Inferior parietal cortex (tissue), 1 donor: ENCODE data around the gene CRLF1.

ENCODE experiments used
- DNase-seq: peaks from one replicate; pipeline ENCODE4 v3.0.0-alpha.2; 2016; ENCODE audit errors: extremely low spot score

The CRLF1 gene

DNA sequence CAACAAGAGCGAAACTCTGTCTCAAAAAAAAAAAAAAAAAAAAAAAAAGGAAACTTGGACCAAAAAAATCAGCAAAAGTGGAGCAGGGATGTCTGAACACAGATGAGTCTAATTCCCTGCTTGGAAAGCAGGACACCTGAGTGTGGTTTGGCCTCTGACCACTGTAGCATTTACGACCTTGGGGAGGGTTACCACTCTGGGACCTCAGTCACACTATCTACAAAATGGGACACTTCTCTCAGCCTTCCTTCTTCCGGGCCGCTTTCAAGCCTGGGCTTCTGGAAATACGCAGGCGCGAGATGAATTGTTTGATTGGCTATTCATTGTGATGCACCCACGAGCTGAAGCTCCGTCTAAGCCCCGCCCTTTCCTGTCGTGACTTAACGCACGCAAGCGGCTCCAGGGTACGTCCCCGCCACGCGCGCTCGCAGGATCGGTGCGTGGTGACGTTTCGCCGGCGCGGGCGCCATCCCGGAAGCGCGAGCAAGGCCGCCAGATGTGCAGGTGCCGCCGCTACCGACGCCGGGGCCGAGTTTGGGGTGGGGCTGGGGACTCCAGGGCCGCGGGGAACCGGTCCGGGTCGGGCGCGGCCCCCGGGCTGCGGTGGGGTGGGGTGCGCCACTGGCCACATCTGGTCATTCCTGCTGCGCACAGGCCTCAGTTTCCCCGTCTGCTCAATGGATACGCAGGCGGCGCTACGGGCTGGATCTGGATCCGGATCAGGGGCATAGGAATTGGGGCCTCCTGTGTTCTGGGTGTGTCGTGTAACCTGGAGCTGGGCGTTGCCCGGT is 49.0 kb downstream of the CRLF1 start, which contains the start of gene KXD1:
KXD1 (plus strand) TSS at position 460 of the 791 bp plus-strand sequence. CDS start 4,187 bp downstream, outside the sequence.
- DNase-seq = peak; percentile 99

DNA sequence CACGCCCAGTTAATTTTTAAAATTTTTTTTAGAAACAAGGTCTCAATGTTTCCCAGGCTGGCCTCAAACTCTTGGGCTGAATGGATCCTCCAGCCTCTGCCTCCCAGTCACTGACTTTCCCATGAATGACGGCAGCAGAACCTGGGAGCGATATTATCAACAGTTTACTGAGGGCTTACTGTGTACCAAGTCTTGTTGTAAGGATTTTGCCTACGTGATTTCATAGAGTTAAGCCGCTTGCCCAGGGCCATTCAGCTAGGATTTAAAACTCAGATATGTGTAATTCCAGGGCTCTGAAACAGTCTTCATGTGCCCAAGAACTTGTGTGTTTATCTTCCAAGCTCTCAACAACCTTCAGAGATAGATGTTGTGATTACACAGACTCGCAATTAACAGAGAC is 55.0 kb downstream of the CRLF1 start:
- DNase-seq = no peak

DNA sequence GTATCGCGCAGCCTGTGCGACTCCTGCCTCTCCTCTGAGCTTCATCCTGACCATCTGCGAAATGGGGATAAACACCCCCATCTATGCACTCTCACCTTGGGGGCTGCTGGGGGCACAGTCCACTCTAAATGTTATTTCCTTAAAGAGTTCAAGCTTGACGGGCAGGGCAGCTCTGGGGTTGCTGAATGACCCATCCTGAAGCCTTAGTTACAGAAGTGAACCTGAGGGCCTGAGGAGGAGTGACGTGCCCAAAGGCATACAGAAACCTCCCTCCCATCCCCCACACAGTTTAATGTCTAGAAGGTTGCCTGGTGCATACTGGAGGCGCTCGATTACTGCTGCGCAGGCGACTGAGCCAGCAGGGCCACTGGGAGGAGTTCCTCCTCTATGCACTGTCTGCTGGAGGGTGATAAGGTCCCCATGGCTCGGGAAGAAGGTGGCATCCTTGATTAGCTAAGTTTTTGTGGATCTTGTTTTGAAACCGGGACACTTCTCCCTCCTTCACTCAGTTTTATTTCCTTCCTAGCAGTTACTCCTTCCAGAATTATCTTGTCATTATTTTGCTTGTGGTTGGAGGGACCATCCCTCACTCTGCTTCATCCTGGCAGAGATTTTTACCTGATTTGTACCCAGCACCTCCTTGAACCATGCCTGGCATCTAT is 62.7 kb downstream of the CRLF1 start:
- peak; percentile 74 for DNase-seq
